Measurements from ENCODE around the gene JPH4. TPM values are rescaled to one million over a fixed set of nuclear protein-coding genes. Genes with fewer than 3 reads are reported as not detected.

Gene JPH4
- total RNA-seq, 1 donor from 2014 or later, result 0.06 TPM

- TF ChIP-seq CTCF (conservative IDR thresholded peaks at IDR 0.05; ENCODE audit: low read depth, low read length), result no peak
Measured at GRCh38 chr14:23551266-23552028, 27.1 kb downstream of the JPH4 start, which contains the start of gene ZFHX2. TSS of gene ZFHX2 (minus strand) at chr14:23551765. CDS start at chr14:23535325, 16,440 bp downstream.

DNA sequence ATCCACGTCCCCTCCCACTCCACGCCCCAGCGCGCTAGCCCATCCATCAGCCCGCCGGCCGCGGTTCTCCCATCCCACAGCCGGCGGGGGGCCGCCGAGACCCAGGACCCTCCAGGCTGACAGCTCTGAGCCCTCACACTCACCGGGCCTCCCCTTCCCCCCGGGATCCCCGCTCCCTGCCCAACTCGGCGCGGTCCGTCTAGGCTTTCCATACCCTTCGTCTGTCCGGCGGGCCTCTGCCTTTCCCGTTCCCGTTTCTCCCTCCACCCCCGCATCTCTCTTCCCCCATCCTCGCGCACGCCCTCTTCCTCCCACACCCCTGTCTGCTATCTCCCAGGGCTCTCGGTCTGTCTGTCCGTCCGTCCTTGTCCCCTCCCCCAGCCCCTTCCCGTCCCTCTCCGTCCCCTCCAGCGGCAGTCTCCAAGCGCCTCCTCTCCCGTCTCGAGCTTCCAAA lies 27.8 kb downstream of the JPH4 start:
- no peak for DNase-seq (ENCODE audit: low read depth)
- TF ChIP-seq CTCF (conservative IDR thresholded peaks at IDR 0.05; ENCODE audit: low read depth, low read length), result no peak
- peak overlapping the region; percentile 93 for H3K4me3 ChIP-seq (ENCODE audit: low read depth, low read length)

More at GRCh38 chr14:23551266-23552028, 27.1 kb downstream of the JPH4 start, which contains the start of gene ZFHX2:
- H3K4me3 ChIP-seq (ENCODE audit: low read depth, low read length), result peak within 1 kb of the TSS; percentile 93
- DNase-seq (ENCODE audit: low read depth), result peak; percentile 19

GRCh38 chr14:23550131-23550811 lies 28.3 kb downstream of the JPH4 start:
- no peak for DNase-seq (ENCODE audit: low read depth)
- H3K4me3 ChIP-seq (ENCODE audit: low read depth, low read length), result peak overlapping the region; percentile 93
- no peak for TF ChIP-seq CTCF (conservative IDR thresholded peaks at IDR 0.05; ENCODE audit: low read depth, low read length)

- no peak for TF ChIP-seq CTCF (conservative IDR thresholded peaks at IDR 0.05; ENCODE audit: low read depth, low read length)
- H3K4me3 ChIP-seq (ENCODE audit: low read depth, low read length), result no peak overlapping the region
- DNase-seq (ENCODE audit: low read depth), result no peak
Measured at GRCh38 chr14:23548351-23549318, 30.0 kb downstream of the JPH4 start.

DNA sequence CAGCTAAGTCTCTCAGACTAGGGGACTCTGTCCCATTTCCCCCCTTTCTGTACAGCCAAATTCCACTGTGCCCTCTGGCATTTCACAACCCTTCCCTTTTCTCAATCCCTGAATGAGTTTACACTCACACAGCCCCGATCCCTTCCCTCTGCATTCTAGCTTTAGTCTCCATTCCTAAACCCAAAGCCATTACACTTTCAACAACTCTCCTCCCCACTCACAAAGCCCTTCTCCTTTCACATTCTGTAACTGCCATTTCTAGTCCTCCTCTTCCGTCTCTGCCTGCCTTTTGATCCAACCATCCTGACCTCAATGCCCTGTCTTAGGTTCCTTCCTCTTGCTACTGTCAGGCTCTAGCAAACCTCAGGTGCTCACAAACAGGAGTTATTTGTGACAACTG lies 30.7 kb downstream of the JPH4 start:
- no peak overlapping the region for H3K4me3 ChIP-seq (ENCODE audit: low read depth, low read length)
- DNase-seq (ENCODE audit: low read depth), result no peak
- no peak for TF ChIP-seq CTCF (conservative IDR thresholded peaks at IDR 0.05; ENCODE audit: low read depth, low read length)

- H3K4me3 ChIP-seq (ENCODE audit: low read depth, low read length), result no peak overlapping the region
- TF ChIP-seq CTCF (conservative IDR thresholded peaks at IDR 0.05; ENCODE audit: low read depth, low read length), result no peak
- DNase-seq (ENCODE audit: low read depth), result no peak
Measured at GRCh38 chr14:23546450-23547035, 32.0 kb downstream of the JPH4 start.
